GM19240 (cell line): ENCODE measurements around the gene MATN4.

Experiments used
- DNase-seq: peaks from one replicate; pipeline ENCODE4 v3.0.0; 2011; ENCODE audit warnings: low spot score; ENCODE audit not compliant: insufficient read length

Gene MATN4

DNA sequence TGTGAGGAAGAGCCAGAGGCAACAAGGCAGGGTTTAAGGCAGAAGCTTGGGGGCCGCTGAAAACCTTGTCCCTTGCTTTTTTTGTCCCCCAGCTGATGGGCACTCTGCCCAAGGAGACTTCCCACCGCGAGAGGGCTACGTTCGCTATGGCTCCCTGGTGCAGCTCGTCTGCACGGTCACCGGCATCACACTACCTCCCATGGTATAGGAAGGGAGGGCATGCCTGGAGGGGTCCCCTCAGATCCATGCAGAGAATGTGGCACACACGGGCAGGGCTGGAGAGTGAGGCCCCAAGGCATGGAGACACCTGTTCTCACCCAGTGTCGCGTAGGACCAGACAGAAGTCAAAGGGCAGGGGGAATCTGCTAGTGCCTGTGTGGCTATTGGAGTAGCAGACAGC, 5.8 kb upstream of the MATN4 start:
- no peak for DNase-seq

DNA sequence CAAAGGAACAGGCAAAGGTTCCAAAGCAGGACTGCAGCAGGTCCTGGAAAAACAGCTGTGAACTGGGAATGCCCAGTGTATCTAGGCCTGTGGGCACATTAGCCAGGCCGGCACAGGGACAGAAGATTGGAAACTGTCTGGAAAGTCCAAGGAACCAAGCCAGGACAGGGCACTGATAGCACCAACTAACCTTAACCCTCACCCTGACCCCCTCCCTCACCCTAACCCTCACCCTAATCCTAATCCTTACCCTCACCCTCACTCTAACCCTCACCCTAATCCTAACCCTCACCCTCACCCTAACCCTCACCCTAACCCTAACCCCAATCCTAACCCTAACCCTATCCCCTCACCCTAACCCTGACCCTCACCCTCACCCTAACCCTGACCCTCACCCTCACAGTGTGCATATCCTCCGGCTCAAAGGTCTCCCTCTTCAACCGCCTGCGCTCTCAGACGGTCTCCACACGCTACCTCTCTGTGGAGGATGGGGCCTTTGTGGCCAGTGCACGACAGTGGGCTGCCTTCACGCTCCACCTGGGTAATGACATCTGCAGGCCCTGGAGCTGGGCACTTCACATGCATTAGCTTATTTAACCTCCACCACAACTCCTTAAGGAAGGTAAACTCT, 5.1 kb upstream of the MATN4 start:
- no peak for DNase-seq

DNA sequence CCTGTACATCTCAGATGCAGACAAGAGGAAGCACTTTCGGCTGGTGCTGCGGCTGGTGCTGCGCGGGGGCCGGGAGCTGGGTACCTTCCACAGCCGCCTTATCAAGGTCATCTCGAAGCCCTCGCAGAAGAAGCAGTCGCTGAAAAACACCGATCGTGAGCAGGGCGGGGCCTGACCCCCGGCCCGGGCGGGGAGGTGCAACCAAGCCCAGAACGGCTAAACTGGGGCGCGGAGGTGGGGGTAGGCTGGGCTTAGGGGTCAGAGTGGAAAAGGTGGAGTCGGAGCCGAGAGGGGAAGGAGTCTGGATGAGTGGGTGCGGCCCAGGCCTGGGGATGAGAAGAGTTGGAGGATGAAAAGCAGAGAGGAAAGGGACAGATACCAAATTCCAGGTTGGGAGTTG, 4.1 kb upstream of the MATN4 start:
- DNase-seq: no peak

DNA sequence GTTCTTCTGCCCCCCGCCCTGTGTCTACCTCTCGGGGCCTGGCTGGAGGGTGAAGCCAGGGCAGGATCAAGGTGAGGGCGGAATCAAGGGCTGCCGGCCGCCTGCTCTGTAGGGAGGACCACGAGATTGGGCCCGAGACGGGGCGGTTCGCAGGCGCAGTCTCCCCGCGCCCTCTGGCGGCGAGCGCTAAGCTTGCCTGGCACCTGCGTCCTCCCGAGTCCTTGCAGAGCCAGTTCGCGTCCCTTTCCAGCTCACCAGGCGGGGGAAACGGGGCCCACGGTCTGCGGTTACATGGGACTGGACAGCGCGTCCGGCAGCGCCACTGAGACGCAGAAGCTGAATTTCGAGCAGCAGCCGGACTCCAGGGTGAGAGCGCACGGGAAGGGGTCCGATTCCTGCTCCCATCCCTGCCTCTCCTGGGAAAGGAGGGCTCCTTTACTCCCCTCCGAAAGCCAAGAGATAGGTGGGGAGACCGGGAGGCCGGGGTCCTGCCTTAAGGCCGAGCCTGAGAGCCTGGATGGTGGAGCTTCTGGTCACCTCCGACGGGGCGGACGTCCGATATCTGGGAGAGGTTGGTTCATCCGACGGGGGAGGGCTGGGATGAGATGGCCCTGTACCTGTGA, 3.6 kb upstream of the MATN4 start:
- peak; percentile 69 for DNase-seq

DNA sequence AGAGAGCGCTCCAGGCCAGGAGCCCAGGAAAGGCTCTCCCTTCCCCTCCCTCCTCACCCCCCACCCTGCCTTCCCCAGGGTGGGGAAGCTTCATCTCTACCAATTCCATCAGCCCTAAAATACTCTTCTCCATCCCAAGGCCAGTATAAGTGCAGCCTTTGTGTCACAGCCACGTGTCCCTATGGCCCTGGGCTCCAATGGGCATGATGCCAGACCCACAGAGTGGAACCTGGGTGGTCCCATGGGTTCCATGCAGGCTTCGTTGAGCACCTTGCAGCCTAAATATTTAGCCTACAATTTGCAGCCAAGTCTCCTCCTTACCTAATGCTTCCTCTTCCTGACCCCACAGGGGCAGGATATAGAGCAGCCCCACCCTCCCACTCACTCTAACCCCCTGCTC, 976 bp upstream of the MATN4 start:
- DNase-seq: no peak

DNA sequence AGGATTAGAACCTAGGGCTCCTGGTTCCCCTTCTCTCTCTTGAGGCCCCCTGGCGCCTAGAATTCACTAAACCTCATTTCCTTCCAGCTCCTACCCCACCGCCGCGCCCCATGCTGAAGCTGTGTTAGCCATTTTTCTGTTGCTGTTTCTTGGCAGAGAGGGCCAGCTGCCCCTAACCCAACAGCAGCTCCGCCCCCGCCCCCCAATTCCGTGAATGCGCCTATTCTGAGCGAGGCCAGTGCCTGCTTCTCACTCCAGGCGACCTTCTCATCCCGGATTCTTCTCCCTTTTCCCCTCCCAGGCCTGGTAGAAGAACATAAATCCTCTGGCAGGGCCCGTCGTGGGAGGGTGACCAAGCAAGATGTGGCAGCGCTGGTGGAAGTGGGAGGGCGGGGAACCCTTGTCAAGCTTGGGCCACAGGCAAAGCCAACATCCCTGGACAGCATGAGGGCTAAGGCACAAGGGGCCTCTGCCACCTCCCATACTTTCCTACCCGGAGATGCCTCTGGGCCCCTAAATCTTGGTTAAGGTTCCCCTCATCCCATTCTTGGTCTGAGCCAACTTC, 941 bp downstream of the MATN4 start:
- DNase-seq: no peak

DNA sequence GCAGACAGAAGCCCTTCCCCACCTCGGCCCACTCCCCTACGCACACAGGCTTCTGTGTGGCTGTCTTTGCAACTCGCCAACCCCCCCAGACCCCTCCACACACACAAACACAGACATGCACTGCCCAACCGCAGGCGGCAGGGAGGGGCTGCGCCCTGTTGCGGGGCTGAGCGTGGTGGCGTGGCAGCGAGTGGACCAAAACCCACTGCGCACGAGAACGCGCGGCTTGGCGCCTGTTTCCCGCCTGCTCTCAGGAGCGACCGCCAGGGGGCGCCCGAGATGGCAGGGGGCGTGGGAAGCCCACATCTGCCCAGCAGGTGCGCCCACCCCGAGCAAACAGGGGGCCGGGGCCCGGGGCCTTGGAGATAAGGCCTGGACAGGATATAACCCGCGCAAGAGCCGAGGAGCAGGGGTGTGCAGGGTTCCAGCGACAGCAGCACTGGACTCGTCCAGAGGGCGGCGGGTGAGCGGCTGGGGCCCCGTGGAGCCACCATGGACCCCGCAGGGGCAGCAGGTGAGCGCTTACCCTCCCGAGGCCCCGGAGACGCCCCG, 1.6 kb downstream of the MATN4 start, which contains the start of gene RBPJL:
Gene RBPJL, plus strand, starts transcription at position 410 of the 552 bp plus-strand sequence. Its CDS starts 83 bp downstream, at position 493.
- no peak for DNase-seq

DNA sequence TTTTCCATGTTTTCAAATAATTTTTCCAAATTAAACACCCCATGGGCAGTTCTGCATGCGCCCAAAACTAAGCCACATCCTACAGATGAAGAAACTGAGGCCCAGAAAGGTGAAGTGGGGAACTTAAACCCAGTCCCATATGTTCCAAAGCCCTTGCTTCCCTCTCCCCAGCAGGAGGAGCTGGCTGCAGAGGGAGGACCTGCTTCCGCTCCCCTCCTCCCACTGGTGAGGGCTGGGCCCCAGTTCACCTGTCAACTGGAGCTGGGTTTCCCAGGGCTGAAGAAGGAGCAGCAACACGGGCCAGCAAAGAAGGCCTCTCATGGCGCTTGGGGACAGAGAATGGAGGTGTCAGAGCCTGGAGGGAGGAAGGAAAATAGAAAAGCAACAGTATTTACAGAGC, 2.8 kb downstream of the MATN4 start:
- no peak for DNase-seq

DNA sequence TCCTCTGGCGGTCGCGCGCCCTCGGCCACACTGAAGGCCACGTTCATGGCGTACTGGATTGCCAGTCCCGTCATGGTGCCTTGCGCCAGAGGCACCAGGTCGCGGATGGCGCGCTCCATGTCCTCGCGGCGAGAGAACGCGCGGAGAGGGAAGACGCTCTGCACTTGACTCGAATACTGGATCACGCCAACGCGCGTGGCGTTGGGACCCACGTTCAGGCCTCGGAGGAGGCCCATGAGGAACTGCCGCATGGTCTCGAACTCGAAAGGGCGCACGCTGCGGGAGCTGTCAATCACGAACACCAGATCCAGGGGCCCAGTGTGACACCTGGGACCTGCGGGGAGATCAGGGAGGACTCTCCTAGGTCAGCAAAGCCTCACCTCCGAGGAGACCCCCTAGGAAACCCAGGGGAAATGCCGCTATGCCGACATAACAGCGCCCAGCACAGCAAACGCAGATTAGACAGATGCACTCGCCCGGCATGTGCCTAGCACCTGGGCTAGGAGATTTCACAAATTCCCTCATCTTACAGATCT, 3.6 kb downstream of the MATN4 start:
- DNase-seq: no peak

DNA sequence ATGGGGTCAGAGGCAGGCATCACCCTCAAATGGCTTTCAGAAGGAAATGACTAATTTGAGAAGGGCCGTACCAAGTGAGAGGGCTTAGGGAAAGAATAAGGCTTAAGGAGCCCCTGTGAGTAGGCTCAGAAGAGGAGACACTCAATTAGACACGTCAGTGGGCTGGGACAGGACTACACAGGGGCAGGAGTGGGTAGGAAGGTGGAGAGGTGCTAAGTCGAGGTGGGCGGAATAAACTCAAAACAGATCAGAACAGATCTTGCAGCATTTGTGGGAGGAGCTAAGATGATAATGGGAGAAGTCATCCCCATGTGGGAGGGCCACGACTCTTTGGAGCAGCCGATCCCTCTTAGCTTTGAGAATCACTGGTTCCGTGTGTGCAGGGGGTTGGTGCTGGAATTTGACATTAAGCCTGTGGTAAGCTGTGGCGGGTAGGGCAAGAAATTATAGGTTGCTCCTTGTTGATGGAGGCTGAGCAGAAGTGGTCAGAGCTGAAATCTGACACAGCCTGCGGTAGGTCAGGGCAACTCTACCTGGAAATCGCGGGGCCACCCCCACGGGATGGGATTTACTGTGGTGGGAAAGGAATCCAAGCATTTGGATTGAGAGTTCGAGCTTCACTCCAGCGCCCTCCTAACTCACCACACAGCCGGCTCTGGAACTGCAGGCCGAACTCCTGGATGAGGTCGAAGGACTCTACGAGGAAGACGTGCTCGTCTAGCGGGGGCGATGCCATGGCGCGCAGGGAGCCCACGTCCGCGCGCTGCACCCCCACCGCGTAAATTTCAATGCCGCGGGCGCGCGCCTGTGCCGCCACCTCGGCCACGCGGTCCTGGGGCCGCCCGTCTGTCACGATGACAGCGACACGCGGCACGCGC, 4.3 kb downstream of the MATN4 start:
- DNase-seq: no peak

DNA sequence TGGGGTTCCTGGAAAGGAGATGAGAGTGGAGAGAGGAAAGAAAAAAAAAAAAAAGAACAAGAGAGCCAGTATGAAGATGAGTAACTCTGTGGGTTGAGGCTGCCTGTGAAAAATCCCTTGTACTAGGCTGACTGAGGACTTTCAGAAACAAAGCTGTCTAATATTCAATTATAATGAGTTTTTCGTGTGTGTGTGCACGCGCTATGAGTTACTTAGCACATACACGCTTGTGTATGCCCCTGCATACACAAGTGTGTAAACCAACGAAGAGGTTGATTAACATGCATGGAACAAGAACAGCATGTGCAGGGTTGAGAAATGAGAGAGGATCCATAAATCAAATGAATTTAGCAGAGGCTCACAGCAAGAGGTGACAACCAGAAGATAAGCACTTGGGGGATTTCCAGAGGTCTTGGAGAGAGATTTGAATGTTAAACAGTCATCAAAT, 6.3 kb downstream of the MATN4 start:
- no peak for DNase-seq

DNA sequence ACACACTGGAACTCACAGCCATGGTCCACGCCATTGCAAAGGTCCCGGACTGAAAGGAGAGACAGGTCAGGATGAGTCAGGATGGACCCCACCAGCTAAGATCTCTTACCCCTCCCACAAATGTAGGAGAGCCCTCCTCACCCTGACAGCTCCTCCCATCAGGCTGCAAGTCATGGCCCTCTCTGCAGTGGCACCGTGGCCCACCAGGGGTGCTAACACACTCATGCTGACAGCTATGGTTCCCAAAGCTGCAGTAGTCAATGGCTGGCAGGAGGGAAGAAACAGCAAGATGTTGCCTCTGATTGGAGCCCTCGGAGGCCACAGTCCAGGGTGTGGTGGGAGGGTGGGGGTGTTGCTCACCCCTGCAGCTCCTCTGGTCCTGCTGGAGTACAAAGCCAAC, 7.1 kb downstream of the MATN4 start:
- DNase-seq: peak; percentile 35

DNA sequence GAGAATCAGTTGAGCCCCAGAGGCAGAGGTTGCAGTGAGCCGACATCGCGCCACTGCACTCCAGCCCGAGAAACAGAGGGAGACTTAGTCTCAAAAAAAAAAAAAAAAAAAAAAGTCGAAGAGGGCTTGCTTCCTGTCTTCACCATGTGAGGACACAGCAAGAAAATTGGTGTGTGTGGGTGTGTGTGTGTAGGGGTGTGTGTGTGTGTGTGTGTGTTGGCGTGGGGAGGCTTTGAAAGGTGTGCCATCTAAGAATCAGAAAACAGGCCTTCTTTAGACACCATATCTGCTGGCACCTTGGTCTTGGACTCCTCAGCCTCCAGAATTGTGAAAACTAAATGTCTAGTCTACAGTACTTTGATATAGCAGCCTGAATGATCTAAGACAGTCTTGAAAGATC, 8.3 kb downstream of the MATN4 start:
- DNase-seq: no peak

DNA sequence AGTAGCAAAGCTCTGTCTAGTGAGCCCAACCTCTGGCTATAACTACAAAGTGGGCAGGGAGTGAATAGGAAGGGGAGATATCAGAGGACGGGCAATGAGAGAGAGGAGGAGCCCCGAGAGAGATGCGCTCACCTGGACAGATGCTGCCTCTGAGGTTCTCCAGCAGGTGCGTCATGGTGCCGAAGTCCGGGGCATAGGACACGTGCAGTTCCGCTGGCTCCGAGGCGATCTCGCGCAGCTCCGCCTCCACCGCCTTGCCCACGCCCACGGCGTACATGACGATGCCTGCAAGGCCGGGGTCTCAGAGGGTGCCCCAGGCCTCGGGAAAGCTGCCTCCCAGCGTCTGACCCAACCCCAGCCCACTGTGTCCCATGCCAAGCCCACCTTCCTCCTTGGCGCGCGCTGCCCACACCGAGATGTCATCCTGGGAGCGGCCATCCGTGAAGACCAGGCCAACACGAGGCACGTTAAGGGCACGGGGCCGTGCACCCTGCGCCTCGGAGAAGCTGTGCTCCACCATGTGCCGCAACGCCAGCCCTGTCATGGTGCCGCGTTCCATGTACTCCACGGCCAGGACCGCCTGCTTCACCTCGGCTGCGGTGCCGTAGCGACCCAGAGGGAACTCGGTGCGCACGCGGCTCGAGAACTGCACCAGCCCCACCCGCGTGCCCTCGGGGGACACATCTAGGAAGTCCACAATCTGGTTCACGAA, 10.2 kb downstream of the MATN4 start:
- DNase-seq: no peak

DNA sequence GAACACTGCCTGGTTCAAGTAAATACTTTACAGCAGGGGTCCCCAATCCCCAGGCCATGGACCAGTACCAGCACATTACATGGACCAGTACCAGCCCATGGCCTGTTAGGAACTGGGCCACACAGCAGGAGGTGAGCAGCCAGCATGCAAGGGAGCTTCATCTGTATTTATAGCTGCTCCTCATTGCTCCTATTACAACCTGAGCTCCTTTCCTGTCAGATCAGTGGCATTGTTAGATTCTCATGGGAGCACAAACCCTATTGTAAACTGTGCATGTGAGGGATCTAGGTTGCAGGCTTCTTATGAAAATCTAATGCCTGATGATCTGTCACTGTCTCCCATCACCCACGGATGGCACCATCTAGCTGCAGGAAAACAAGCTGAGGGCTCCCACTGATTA, 13.4 kb downstream of the MATN4 start:
- no peak for DNase-seq

DNA sequence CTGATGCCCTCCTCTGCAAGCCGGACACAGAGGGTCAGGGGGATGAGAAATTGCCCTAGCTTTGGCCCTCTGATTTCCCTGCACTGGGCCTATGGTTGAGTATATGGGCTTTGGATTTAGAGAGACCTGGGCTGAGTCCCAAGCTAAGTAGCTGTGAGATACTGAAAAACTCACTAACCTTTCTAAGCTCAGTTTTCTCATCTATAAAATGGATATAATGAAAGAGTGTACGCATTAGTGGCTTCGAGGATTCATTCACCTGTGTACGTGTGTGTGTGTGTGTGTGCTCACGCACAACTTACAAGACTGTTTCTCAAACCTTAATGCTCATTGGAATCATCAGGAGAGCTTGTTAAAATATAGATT, 14.1 kb downstream of the MATN4 start:
- no peak for DNase-seq

DNA sequence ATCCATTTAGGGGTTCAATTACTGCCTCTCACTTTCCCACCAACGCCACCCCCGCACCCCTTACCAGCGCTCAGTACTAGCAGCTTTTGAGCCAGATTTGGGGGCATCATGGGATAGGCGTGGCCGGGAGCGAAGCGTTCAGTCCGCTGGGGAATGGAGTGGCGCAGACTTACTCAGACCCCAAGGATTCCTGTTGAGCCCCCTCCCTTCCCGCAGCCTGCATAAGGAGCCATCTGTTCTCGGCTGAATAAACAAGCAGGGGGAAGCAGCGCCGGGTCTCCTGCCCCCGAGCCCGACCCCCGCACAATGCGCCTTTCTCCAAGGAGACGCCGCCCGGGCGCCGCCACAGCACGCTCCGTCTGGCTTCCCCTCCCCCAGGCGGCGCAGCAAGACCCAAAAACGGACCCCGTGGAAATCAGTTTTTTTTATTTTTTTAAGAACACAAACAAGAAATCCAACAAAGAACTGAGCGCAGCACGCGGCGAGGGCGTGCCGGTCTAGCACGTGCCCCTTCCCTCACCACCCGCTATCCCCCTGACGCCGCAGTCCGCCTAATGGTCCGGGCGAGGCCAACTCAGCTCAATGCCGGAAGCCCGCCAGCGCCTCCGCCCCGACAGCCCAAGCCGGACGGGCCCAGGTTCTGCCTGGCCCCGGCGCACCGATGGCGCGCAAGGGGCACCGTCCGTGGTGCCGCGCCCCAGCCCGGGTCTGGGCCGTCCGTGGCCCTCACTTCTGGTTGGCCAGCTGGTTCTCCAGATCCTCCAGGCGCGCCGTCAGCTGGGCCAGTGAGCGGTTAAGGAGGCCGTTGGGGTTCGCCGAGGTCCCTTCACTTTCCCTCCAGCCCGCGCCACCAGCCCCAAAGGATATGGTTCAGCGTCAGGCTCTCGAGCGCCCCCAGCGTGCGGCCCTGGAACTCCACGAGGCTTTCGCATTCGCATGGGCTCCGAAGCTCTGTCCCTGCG, 14.8 kb downstream of the MATN4 start:
- peak; percentile 73 for DNase-seq

DNA sequence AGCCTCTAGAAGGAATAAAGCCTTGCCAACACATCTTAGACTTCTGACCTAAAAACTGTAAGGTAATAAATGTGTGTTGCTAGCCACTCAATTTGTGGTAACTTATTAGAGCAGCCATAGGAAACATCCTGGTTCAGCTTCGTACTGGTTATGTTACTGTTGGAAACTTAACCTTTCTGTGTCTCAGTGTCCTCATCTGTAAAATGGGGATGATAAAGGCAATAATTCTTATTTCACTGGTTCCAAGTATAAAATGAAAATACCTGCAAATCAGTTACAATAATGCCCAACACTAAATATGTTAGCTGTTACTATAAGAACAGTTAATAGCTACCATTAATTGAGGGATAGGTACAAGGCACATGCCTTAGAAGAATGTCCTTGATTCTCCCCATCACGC, 15.8 kb downstream of the MATN4 start:
- no peak for DNase-seq

DNA sequence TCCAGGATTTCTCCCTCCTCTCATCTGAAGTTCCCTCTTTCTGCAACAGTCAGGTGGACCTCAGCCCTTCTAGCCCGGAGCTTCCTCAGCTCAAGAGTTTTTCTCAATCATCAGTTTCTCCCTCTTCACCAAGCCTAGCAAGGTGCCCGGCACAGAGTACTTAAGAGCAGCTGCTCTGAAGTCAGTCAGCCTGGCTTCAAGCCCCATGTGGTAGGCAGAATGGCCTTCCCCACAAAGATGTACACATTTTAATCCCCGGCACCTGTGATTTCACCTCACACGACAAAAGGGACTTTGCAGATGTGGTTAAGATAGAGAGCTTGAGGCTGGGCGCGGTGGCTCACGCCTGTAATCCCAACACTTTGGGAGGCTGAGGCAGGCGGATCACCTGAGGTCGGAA, 16.6 kb downstream of the MATN4 start:
- DNase-seq: no peak
